ENCODE results near the gene WNT16.

WNT16 gene

DNA sequence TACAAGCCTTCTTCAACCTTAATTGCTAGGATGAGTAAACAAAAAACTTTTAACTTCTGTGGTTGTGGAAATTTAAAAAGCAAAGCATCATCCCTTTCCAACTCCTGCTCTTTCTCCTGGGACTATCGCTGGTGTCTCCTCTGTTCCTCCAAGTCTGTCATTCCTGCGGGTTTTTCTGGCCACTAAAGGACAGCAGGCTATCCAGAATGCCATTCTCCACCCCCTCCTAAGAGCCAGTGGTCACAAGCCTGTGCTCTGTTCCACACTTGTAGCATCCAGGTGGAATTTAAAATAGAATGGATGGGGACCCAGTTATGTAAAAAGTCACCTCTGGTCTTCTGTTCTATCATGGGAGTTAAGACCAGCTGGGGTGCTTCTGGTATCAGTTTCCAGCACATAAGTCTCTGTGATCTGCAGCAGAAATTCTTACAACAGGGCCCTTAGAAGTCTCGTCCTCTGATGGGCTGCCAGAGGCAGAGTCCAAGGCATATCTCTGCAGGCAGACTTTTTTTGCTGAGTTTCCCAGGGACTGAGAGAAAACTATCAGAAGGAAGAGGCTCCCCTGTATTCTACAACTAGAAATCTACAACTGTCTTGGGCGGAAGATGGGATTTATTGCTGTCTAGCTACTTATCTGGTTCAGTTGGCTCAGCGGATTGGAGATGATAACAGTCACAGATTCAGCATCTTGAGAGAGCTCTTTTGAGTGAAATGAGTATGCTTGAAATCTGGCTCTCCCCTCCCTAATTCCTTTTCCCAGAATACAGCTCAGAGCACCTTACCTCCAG, 5.1 kb upstream of the WNT16 start:
- TF ChIP-seq RAD21 (IDR thresholded peaks at IDR 0.05; ENCODE audit: low read depth) (no peak), FOXM1 (IDR thresholded peaks at IDR 0.05; ENCODE audit: borderline replicate concordance, low read depth) (no peak), CEBPB (IDR thresholded peaks at IDR 0.05) (no peak), YY1 (IDR thresholded peaks at IDR 0.05; ENCODE audit: low read depth) (no peak), TEAD4 (IDR thresholded peaks at IDR 0.05) (no peak), EGR1 (IDR thresholded peaks at IDR 0.05) (no peak), TCF12 (IDR thresholded peaks at IDR 0.05; ENCODE audit: low read depth) (no peak), EP300 (IDR thresholded peaks at IDR 0.05; ENCODE audit: borderline replicate concordance) (no peak), TAF1 (IDR thresholded peaks at IDR 0.05; ENCODE audit: low read depth) (no peak)
- TF ChIP-seq, protein P1, sequence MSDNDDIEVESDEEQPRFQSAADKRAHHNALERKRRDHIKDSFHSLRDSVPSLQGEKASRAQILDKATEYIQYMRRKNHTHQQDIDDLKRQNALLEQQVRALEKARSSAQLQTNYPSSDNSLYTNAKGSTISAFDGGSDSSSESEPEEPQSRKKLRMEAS (IDR thresholded peaks at IDR 0.05) = no peak
- TF ChIP-seq, protein P2, sequence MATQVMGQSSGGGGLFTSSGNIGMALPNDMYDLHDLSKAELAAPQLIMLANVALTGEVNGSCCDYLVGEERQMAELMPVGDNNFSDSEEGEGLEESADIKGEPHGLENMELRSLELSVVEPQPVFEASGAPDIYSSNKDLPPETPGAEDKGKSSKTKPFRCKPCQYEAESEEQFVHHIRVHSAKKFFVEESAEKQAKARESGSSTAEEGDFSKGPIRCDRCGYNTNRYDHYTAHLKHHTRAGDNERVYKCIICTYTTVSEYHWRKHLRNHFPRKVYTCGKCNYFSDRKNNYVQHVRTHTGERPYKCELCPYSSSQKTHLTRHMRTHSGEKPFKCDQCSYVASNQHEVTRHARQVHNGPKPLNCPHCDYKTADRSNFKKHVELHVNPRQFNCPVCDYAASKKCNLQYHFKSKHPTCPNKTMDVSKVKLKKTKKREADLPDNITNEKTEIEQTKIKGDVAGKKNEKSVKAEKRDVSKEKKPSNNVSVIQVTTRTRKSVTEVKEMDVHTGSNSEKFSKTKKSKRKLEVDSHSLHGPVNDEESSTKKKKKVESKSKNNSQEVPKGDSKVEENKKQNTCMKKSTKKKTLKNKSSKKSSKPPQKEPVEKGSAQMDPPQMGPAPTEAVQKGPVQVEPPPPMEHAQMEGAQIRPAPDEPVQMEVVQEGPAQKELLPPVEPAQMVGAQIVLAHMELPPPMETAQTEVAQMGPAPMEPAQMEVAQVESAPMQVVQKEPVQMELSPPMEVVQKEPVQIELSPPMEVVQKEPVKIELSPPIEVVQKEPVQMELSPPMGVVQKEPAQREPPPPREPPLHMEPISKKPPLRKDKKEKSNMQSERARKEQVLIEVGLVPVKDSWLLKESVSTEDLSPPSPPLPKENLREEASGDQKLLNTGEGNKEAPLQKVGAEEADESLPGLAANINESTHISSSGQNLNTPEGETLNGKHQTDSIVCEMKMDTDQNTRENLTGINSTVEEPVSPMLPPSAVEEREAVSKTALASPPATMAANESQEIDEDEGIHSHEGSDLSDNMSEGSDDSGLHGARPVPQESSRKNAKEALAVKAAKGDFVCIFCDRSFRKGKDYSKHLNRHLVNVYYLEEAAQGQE (IDR thresholded peaks at IDR 0.05; ENCODE audit: low read depth) = no peak
- TF ChIP-seq, protein P3, sequence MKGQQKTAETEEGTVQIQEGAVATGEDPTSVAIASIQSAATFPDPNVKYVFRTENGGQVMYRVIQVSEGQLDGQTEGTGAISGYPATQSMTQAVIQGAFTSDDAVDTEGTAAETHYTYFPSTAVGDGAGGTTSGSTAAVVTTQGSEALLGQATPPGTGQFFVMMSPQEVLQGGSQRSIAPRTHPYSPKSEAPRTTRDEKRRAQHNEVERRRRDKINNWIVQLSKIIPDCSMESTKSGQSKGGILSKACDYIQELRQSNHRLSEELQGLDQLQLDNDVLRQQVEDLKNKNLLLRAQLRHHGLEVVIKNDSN (IDR thresholded peaks at IDR 0.05) = no peak

DNA sequence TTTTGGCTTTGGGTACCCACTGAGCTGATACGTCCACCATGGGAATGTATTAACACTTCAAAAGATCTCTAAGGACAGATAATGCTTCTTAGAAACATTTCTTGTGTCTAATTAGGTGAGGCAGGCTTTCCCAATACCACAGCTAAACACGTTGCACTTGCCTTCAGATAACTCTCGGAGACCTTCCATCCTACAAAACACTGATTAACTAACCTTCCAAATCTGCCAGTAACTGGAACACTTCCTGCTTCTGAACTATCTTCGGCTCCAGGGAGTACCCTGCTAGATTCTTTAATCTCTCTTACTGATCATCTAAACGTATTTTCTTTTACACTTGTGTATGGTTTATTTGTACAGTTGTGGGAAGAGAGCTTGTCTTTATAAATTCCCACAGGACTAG, 1.1 kb upstream of the WNT16 start:
- no peak for TF ChIP-seq FOXM1 (IDR thresholded peaks at IDR 0.05; ENCODE audit: borderline replicate concordance, low read depth)
- no peak for TF ChIP-seq TEAD4 (IDR thresholded peaks at IDR 0.05)
- TF ChIP-seq, protein P2 (IDR thresholded peaks at IDR 0.05; ENCODE audit: low read depth) = no peak
- no peak for TF ChIP-seq EP300 (IDR thresholded peaks at IDR 0.05; ENCODE audit: borderline replicate concordance)
- TF ChIP-seq NFIC (IDR thresholded peaks at IDR 0.05) = no peak
- no peak for TF ChIP-seq RAD21 (IDR thresholded peaks at IDR 0.05; ENCODE audit: low read depth)
- TF ChIP-seq EGR1 (IDR thresholded peaks at IDR 0.05) = no peak
- TF ChIP-seq TAF1 (IDR thresholded peaks at IDR 0.05; ENCODE audit: low read depth) = no peak
- TF ChIP-seq TCF12 (IDR thresholded peaks at IDR 0.05; ENCODE audit: low read depth) = no peak
- TF ChIP-seq, protein P3 (IDR thresholded peaks at IDR 0.05) = no peak
- TF ChIP-seq ZBTB7A (IDR thresholded peaks at IDR 0.05; ENCODE audit: low read depth) = no peak
- TF ChIP-seq CEBPB (IDR thresholded peaks at IDR 0.05) = no peak
- no peak for TF ChIP-seq CREB1 (IDR thresholded peaks at IDR 0.05; ENCODE audit: low read depth)
- TF ChIP-seq, protein P1 (IDR thresholded peaks at IDR 0.05) = no peak
- TF ChIP-seq YY1 (IDR thresholded peaks at IDR 0.05; ENCODE audit: low read depth) = no peak

DNA sequence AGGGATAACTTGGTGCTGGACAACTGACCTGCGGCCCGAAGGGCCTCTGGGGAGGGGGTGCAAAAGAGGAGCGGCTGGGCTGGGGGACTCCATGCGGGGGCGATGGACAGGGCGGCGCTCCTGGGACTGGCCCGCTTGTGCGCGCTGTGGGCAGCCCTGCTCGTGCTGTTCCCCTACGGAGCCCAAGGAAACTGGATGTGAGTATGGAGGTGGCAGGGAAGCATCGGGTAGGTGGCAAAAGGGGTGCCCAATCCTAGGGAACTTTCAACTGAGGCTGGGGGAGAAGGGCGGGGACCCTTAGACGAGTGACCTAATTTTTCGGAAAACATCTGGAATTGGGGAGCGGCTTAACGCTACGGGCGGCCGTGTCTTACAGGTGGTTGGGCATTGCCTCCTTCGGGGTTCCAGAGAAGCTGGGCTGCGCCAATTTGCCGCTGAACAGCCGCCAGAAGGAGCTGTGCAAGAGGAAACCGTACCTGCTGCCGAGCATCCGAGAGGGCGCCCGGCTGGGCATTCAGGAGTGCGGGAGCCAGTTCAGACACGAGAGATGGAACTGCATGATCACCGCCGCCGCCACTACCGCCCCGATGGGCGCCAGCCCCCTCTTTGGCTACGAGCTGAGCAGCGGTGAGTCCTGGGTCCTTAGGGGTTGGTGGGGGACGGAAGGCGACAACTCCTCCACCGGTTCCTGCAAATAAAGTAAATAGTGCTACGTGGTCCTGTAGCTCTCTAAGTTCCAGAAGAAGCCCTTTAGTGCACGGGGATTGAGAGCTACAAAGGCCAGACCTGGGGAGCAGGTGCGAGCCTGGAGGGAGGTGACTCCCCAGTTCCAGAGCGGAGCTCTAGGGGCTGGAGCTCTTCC, 622 bp downstream of the WNT16 start:
- TF ChIP-seq RAD21 (IDR thresholded peaks at IDR 0.05; ENCODE audit: low read depth) (peak; percentile 44), ZBTB7A (IDR thresholded peaks at IDR 0.05; ENCODE audit: low read depth) (no peak)

DNA sequence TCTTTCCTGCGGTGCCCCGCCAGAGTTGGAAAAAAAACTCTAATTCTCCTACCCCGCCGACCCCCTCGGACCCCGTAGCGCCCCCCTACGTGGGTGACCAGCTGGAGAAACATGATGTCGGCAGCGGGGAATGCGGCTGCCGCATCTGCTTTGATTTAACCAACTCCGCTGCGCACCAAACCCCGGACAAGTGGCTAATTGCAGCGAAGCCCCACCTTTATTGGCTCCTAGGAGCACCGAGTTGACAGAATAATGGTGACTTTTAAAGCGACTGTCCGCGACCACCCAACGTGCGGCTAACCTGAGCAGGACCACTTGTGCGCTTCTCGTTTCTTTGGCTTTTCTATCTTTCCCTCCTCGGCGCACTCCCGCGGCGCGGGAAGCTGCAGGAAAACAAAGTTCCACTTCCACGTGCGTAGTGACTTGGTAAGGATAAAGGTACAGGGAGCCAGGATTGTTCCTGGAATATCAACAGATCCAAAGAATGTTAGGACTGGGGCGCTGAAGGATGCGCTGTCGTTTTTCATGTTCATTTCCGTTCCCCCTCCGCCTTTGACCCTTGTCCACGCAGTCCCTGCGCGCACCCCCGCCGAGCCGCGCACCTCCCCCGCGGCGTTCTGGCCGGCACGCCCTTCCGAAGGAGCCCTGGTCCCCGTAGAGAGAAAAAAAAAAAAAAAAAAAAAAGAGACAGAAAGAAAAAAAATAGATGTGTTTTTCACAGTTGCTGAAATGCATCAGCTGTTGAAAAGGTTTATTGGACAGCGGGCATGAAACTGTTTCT, 1.4 kb downstream of the WNT16 start:
- TF ChIP-seq, protein P1 (IDR thresholded peaks at IDR 0.05) = peak; percentile 67
- TF ChIP-seq EGR1 (IDR thresholded peaks at IDR 0.05) (no peak), TEAD4 (IDR thresholded peaks at IDR 0.05) (no peak)

DNA sequence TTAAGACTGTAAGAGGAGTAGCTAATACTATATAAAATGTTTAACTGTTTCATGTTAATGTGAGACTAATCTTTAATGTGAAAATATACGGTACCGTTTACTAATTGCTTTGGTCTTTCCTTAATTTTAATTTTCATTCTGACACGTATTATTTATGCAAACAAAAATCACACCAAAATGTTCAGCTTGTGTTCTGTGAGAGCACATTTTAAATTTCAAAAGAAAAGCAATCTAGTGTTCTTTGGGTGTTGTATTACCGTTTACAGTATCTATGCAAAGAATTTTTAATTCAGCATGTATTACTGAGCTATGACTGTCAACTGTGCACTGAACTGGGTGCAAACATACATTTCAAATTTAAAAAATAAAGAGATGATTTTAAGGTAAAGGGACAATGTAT, 2.2 kb downstream of the WNT16 start:
- TF ChIP-seq, protein P2 (IDR thresholded peaks at IDR 0.05; ENCODE audit: low read depth) = no peak
- TF ChIP-seq EP300 (IDR thresholded peaks at IDR 0.05; ENCODE audit: borderline replicate concordance) (no peak), YY1 (IDR thresholded peaks at IDR 0.05; ENCODE audit: low read depth) (no peak), TEAD4 (IDR thresholded peaks at IDR 0.05) (no peak), CEBPB (IDR thresholded peaks at IDR 0.05) (no peak), TCF12 (IDR thresholded peaks at IDR 0.05; ENCODE audit: low read depth) (no peak), CREB1 (IDR thresholded peaks at IDR 0.05; ENCODE audit: low read depth) (no peak), TAF1 (IDR thresholded peaks at IDR 0.05; ENCODE audit: low read depth) (no peak), EGR1 (IDR thresholded peaks at IDR 0.05) (no peak), NFIC (IDR thresholded peaks at IDR 0.05) (no peak), RAD21 (IDR thresholded peaks at IDR 0.05; ENCODE audit: low read depth) (no peak), FOXM1 (IDR thresholded peaks at IDR 0.05; ENCODE audit: borderline replicate concordance, low read depth) (no peak)
- TF ChIP-seq, protein P1 (IDR thresholded peaks at IDR 0.05) = no peak
- TF ChIP-seq, protein P3 (IDR thresholded peaks at IDR 0.05) = no peak

Measured in Ishikawa (cell line).